ENCODE results near the gene DNAH17.

The DNAH17 gene, protein sequence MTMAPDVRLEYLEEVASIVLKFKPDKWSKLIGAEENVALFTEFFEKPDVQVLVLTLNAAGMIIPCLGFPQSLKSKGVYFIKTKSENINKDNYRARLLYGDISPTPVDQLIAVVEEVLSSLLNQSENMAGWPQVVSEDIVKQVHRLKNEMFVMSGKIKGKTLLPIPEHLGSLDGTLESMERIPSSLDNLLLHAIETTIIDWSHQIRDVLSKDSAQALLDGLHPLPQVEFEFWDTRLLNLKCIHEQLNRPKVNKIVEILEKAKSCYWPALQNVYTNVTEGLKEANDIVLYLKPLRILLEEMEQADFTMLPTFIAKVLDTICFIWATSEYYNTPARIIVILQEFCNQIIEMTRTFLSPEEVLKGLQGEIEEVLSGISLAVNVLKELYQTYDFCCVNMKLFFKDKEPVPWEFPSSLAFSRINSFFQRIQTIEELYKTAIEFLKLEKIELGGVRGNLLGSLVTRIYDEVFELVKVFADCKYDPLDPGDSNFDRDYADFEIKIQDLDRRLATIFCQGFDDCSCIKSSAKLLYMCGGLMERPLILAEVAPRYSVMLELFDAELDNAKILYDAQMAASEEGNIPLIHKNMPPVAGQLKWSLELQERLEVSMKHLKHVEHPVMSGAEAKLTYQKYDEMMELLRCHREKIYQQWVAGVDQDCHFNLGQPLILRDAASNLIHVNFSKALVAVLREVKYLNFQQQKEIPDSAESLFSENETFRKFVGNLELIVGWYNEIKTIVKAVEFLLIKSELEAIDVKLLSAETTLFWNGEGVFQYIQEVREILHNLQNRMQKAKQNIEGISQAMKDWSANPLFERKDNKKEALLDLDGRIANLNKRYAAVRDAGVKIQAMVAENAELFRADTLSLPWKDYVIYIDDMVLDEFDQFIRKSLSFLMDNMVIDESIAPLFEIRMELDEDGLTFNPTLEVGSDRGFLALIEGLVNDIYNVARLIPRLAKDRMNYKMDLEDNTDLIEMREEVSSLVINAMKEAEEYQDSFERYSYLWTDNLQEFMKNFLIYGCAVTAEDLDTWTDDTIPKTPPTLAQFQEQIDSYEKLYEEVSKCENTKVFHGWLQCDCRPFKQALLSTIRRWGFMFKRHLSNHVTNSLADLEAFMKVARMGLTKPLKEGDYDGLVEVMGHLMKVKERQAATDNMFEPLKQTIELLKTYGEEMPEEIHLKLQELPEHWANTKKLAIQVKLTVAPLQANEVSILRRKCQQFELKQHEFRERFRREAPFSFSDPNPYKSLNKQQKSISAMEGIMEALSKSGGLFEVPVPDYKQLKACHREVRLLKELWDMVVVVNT (N-terminal part only)

DNA sequence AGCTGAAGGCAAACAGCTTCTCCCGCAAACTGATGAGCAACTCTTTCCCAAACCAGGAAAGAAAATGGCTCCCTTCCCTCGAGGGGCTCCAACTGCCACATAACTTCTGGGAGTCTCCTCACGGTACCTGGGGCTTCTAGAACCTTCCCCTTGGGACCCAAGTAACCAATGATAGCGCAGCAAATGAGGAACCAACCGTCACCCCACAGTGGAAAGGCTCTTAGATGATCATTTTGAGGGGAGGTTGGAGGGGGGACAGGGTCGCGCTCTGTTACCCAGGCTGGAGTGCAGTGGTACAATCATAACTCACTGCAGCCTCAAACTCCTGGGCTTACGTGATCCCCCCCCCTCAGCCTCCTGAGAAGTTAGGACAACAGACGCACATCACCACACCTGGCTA lies at the start of gene DNAH17:
Gene DNAH17 (minus strand): TSS at position 101 of the 400 bp plus-strand sequence. CDS start 2,339 bp downstream, outside the sequence.
- DNase-seq = no peak

- no peak for DNase-seq
Observed at GRCh38 chr17:78624324-78625151, 47.3 kb upstream of the DNAH17 start.

- peak in 1 of 3 experiments; percentile 3 for DNase-seq
Observed at GRCh38 chr17:78623541-78623940, 46.3 kb upstream of the DNAH17 start.

GRCh38 chr17:78622491-78623265 lies 45.5 kb upstream of the DNAH17 start:
- no peak for DNase-seq

DNA sequence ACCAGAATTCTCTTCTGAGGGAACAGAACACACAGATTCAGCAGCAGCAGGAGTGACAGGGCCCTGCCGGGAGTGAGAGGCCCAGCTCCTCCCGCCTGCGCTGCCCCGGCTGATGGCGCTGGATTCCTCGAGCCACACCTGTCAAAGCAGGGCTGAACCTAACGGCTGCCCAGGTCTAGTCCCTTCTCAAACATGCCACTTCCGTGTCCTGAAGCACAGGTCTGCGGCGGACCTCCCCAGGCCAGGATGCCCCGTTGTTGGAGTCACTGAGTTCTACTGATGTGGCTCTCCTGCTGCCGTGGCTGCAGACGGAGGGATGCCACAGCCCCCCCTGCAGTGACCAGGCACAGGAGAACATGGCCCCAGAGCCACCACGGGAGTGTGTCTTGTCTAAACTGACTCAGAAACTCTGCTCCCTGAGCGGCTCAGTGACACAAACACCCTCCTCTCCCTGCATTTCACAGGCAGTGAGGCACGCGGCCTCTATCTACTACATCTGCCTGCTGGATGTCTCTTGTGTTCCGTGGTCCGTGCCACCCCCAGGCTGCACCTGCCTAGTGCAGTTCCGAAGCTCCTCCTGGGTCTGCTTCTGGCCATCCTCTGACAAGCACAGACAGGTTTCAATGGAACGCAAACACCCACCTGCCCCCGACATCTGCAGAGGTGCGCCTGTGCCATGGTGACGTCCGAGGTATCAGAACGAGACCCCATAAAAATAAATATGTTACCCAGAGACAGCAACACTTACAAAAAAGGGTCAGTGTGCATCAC lies 44.7 kb upstream of the DNAH17 start:
- peak in 1 of 3 experiments; percentile 13 for DNase-seq

GRCh38 chr17:78620099-78620498 lies 42.9 kb upstream of the DNAH17 start:
- no peak for DNase-seq

DNA sequence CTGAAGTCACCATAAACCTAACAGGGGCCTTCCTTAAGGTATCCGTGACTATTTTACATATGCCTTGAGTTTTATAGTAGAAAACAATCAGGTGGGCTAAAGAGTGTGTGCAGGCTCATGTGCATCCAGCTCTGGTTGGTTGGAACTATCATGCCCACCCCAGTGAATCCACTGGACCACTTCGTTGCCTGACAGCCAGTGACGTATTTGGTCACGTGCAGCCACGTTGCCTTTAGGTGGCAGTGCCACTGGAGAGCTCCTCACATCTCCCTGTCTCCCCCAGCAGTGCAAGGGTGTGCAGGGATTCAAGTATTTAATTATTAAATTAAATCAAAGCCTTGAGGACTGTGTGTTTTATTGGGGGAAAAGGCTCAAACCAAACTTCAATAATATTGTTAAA lies 42.1 kb upstream of the DNAH17 start:
- DNase-seq = no peak

GRCh38 chr17:78618264-78619066 lies 41.3 kb upstream of the DNAH17 start:
- DNase-seq = no peak

GRCh38 chr17:78617511-78618061 lies 40.4 kb upstream of the DNAH17 start:
- no peak for DNase-seq

DNA sequence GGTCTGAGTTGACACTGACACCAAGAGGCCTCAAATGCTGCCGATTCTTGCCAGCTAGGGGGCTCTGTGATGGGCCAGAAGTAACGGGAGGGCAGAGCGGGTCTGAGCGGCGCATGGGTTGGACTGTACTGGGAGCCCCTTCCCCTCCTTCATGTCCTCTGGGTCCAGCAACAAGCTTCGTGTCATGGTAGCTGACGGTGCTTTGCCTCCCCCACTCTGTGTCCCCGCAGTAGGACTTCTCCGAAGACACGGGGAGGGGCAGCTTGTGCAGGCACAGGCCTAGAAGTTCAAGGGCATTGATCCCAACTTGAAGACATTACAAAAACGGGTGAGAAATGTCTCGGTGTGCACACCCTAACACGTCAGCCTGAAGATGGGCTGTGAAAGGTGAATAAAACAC lies 39.8 kb upstream of the DNAH17 start:
- DNase-seq = no peak

DNA sequence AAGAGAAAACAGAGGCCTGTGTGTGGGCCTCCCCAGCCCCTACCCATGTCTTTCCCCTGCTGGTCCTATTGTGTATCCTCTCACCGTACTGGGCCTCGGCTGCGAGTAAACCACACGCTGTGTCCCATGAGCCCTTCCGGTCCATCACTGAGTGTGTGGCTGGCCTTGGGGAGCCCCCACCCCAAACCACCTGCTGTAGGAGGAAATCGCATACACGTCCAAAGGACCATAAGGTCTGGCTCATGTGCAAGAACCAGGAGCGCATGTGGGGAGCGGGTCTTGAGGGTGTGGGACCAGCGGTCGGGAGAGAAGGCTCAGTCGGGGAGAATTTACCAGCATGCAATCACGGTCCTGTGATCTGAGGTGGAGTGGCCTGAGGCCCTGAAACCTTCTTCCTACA lies 38.4 kb upstream of the DNAH17 start:
- DNase-seq = no peak

DNA sequence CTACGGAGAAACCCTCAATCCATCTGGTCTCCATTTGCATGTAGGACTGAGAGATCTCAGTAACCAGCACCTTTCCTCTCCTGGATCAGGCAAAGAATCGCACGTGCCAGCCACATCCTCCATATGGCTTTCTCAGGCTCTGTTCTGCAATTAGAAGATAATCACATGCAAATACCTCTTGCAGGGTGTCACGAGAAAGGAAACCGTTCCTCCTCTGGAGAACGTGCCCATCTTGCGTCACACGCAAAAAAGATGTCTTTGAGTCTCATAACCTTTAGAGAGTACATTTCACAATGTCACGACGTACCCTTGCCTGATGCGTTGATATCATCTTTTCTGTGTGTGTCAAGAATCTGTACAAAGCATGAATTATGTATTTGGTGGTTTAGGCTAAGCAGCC lies 36.2 kb upstream of the DNAH17 start:
- DNase-seq = no peak

DNA sequence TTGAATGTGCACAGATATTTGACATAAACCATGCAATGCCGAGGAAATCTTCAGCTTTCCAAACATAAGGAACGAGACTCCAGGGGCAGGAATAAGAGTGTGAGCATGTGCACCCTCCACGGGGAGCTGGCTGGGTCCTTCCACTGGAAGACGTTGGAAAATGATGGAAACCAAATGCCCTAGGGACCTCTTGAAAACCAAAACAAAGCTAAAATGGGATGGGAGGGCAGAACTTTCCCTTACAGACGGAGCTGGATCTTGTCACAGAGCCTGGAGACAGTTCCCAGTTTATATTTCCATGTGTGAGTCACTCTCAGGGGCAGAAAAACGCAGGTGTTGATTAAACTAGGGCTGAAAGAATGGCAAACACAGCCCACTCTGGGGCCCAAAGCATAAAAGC lies 34.4 kb upstream of the DNAH17 start:
- DNase-seq = peak in 1 of 3 experiments; percentile 54

GRCh38 chr17:78610951-78611511 lies 33.8 kb upstream of the DNAH17 start:
- no peak for DNase-seq

GRCh38 chr17:78609191-78609641 lies 32.0 kb upstream of the DNAH17 start:
- DNase-seq = no peak

GRCh38 chr17:78608804-78609186 lies 31.6 kb upstream of the DNAH17 start:
- no peak for DNase-seq

GRCh38 chr17:78608122-78608803 lies 31.1 kb upstream of the DNAH17 start:
- DNase-seq = no peak

GRCh38 chr17:78607038-78607437 lies 29.8 kb upstream of the DNAH17 start:
- no peak for DNase-seq

Measured in NCI-H1417 (cell line).